Activated T-cell treated with anti-CD3 and anti-CD28 coated beads for 24 hours (primary cell): ENCODE results near the gene POPDC3.
"Not testable (repeated sequence)": the region's sequence is repeated elsewhere in the genome, so short reads cannot be mapped to it uniquely, and the experiment has no call there.

Experiments
- DNase-seq: peaks from one replicate; pipeline ENCODE4 v3.0.0-alpha.2; 2020; ENCODE audit warnings: low read depth

Gene POPDC3, protein sequence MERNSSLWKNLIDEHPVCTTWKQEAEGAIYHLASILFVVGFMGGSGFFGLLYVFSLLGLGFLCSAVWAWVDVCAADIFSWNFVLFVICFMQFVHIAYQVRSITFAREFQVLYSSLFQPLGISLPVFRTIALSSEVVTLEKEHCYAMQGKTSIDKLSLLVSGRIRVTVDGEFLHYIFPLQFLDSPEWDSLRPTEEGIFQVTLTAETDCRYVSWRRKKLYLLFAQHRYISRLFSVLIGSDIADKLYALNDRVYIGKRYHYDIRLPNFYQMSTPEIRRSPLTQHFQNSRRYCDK

DNA sequence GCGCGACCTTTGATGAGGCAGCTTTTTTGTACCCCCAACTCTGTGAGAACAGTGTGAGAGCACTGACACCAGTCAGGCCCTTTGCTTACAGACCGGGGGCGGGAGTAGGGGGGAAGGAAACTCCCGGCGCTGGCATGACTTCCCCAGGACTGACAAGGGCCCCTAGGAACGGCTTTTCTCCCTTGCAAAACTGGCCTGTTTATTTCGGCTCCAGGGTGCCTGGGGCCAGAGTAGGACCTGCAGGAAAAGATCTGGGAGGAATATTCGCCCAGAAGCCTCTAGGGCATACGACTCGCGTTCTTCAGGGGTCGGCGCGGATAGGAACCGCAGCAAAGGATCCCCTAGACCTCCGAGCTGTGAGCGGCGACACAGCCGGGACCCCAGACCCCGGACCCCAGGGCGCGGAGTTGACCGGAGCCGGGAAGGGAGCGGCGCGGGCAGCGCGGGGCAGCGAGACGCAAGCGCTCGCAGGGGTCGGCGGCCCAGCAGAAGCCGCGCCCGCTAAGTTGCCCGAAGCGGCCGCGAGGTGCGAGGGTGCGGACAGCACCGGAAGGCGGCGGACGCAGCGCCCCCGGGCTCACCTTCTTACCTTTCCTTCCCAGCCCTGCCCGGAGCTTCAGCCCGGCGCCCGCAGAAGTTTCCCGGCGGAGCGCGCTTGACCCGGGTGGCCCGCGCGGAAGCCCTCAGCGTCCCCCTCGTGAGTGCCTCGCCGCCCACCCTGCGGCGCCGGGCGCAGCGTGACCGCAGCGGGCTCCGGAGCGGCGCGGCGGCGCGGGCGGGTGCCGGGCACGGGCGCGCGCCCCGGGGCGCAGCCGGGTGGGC lies at the start of gene POPDC3:
Gene POPDC3 (minus strand): TSS at position 771 of the 822 bp plus-strand sequence. CDS start 18,105 bp downstream, outside the sequence.
- no peak for DNase-seq

DNA sequence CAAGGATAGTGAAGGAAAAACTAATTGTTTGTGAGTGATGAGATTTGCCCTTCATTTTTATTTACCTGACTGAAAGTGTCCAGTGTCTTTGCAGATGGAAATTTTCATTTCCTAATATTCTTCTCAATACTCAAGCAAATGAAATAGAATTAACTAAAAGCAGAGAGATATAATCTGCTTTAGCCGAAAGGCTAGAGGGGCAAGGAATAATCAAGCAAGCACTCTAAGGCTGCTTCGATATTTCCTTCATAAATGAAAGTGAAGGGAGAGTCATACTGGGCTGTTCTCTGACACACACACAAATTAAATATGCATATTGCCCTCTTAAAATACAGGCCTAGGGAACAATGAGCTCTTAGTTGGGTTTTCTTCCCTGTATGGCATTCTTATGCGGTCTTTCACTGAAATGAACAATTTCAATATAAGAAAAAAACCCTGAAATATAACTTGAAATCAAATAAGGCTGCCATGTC lies 47.5 kb upstream of the POPDC3 start:
- no peak for DNase-seq

DNA sequence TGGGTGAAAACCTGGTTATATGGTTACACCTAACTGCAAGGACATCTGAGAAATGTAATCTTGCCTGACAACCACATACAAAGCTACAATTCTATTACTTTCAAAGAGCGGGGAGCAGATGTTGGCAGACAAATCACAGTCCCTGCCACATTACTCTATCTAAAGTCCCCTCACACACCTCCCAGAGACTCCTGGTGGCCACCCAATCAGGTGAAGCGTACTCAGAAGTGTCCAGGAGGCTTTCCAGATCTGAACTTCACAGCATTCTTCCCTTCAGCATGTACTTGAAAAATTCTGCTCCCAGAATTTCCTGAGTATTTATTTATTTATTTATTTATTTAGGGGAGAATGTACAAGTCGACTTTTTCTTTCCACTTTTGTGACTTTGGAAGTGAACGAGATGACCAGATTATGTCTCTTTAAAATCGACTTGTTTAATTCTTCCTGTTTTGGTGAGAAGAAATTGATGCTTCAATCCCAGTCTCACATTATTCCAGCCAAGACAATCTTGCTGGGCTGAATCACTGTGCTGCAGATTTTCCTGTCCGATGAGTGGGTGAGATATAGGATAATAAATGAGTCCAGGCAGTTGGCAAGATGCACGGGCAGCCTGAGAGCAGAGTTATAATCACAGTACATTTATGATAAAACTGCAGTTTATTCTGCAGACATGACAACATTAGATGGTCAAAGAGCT lies 46.9 kb upstream of the POPDC3 start:
- DNase-seq, result no peak

DNA sequence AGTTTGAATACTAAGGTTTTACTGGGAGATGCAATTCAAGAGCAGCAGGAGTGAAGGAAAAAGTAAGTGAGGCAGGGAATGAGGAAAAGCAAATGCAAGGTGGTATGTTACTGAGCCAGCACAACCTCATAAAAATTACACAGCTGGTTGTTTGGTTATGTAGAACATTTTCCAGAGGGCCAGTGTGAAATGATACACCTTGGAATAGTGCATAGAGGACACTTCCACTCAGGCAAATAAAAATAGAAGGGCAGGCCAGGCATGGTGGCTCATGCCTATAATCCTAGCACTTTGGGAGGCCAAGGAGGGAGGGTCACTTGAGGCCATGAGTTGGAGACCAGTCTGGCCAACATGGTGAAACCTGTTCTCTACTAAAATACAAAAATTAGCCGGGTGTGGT lies 43.4 kb upstream of the POPDC3 start:
- no peak for DNase-seq

DNA sequence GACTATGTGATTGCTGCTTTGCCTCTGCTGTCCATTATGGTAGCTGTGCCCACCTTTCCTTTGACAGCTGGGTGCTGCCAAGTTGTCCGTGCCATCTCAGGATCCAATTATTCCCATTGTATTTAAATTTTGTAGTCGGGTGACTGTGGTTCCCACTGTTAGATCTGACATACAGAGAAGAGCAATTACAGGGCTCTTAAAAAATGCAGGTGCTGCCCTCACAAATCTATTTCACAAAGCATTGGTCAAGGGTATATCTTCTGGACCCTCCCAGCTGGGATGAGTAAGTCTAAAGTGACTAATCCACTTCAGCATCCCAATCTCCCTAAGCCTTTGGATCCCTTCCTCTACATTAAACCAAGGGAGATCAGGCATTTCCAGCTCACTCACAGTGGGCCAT lies 41.4 kb upstream of the POPDC3 start:
- not testable (repeated sequence) for DNase-seq

DNA sequence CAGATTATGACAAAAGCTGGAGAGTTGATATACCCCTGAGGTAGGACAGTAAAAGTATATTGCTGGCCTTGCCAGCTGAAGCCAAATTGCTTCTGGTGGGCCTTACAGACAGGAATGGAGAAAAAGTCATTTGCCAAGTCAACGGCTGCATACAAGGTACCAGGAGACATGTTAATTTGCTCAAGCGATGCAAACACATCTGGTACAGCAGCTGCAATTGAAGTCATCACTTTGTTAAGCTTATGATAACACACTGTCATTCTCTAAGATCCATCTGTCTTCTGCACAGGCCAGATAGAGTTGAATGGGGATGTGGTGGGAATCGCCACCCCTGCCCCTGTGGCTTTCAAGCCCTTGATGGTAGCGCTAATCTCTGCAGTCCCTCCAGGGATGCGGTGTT lies 40.4 kb upstream of the POPDC3 start:
- DNase-seq, result no peak

DNA sequence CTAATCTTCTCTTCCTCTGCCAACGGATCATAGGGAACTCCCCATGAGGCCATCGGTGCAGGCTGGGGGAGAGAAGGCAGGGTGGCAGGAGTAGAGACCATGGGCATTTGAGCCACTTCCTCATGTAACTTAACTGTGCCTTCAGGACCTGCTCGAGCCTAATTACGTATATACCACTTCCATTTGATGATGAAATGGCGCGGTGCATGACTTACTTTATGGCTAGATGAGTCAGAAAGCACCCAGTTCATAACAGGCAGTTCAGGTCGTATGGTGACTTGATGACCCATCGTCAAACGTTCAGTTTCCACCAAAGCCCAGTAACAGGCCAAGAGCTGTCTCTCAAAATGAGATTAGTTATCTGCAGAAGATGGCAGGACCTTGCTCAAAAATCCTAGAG lies 39.4 kb upstream of the POPDC3 start:
- not testable (repeated sequence) for DNase-seq

DNA sequence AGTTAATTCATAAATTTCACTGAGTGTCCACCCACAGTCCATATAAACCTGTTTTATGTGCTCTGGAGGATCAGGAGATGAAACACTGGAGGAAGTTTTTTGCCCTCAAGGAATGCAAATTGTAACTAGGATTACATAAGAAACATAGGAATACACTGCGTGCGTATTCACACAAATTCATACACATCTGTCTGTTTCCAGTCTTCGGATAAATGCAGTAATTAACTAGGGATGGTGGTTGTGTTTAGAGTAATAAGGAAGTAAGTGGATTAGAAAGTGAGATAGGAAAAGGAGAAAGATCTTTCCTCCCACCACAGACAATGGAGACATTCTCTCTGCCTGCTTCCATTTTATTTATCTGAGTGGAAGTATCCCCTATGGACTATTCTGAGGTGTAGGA lies 35.7 kb upstream of the POPDC3 start:
- DNase-seq, result no peak

DNA sequence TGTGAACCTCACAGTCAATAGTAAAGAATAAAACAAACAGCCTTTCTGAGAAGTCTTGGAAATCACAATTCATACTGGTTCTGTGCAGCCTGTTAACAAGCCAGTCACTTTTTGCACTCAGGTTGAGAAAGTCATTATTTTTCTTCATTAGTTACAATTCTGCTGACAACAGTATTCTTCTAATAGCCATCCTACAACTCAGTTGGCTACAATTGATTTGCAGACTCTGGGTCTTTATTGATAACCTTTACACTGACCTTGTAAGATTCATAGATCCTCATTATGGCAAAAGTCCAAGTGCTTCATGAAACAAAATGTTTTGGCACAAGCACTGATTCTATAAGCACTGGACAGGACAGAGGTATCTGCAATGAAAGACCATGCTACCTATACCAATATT lies 34.9 kb upstream of the POPDC3 start:
- DNase-seq, result no peak

DNA sequence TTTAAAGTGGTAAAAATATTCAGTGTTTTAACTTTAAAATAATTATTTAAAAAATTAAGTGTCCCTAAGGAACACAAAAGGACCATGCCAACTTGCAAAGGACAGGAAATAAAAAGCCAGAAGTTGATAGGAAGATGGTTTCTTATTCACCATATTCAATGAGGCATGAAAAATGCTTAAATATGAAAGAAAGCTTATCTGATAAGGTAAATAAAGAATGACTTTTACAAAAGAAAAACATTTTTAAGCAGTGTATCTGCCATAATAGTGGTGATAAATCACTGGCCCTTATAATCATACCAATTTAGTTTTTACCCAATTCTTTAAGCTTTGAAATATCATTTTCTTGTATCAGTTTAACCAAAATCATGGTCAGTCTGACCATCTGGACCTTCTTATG lies 33.5 kb upstream of the POPDC3 start:
- DNase-seq, result no peak

DNA sequence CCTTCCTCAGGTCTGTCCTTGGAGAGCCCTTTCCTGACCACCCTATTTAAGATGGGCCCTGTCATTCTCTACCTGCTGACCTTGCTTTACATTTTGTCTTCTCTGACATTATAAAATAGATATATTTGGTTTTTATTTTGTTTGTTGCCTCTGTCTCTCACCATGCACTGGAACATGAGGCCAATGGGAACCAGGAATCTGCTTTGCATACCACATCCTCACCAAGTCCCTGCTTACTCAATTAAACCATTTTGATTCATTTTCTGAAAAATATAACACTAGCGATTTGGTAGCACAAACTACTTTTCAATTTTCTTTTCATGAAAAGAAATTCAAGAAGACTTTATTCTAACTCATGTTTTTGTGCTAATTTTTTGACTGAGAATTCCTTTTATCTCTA lies 32.8 kb upstream of the POPDC3 start:
- DNase-seq, result no peak

DNA sequence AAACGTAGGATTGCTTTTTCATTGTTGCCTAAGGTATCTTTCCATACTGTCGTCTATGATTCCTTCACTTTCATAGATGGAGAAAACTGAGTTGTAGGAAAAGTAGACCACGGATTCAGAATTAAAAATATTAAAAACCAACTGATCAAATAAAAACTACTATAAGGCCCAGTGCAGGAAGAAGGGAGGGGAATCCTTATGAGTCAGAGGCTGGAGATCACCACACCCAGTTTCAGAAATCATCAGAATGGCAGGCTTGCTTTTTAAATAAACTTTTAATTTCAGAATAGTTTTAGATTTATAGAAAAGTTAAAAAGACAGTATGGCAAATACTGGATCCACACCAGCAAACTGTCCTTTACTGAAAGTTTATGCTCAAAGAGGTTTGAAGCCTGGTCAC lies 32.0 kb upstream of the POPDC3 start:
- no peak for DNase-seq

DNA sequence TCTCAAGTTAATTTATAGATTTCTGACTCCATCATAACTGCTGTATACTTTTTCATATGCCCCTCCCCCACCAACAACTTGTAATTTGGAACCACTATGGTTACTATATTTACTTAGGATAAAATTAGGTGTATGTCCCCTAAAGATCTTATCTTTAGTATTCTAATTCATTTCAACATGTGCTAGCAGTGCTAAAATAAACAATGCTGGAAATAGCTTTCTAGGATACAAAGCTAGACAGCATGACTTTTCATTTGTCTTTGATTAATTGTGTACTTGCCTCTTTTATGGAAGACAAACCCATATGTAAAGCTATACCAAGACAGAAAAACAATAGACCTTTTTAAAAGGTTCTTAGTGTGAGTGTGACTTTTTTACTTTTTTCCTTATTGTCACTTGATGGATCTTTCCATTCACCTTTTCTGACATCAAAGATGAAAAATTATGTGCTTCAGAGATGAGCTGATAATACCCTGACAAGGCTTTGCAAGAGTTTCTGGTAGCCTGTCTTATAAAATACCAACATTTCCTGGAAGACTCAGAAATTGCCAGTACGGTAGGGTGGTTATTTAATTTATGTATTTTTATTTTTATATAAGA lies 31.2 kb upstream of the POPDC3 start:
- DNase-seq, result no peak

DNA sequence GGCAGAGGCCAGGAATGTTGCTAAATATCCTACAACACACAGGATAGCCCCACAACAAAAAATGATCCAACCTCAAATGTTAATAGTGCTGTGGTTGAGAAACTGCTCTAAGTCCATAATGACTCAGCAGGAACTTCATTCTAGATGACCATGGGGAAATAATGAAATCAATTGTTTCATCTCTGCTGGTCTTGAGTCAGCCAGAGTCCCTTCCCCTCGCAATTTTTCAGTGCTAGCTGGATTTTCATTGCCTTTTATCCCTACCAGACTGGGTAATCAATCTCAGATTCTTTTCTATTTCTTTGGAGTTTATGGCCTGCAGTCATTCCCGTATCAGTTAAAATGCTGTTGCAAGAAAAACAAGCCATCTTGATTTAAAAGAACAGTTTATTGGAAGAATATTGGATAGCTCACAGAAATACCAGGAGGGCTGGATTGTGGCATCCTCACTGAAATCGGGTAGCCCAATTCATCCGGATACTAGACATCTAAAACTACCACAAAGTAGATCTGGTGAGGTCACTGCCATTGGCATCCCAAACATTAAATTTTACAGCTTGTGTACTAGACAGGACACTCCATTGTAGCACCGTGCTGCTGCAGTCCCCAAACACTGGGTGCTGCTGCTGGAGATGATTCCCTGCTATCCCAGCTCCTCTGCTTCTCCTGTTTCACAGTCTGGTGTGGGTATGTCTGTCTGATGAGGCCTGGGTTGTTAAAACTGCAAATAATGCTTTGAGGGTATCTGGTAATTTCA lies 30.3 kb upstream of the POPDC3 start:
- DNase-seq, result no peak

DNA sequence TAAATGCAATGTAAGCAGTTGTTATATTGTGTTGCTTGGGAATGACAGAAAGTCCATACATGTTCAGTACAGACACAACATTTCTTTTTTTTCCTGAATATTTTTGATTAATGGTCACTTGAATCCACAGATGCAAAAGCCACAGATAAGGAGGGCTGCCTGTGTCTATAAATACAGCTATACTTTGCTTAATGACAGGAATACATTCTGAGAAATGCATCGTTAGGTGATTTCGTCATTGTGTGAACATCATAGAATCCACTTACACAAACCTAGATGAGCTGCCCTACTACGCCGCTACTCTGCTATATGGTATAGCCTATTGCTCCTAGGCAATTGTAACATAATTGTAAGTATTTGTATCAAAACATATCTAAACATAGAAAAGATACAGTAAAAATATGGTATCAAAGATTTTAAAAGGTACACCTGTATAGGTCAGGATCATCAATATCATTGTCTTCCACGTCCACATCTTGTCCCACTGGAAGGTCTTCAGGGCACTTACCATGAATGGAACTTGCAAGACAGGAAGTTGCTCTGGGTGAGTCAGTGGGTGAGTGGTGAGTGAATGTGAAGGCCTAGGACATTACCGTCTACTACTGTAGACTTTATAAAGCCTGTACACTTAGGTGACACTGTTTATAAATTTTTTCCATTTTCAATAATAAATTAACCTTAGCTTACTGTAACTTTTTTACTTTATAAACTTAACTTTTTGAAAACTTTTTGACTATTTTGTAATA lies 27.9 kb upstream of the POPDC3 start:
- DNase-seq, result no peak

DNA sequence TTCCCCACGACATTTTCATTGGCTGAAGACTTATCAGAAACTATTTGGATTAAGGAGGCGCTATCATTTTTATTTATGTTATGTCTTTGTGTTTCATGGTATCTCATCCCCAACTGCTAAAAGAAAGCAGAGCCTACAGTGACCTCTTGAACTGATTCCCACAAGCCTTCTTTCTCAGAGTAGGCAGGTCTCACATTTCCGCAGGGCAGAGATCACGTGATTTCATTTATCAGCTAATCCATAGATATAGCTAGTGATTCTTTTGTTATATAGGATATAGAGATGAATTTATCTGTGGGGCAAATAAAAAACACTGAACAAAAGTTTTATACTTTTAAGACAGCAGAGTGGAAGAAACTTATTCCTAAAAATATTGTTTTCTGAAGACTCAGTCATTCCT lies 25.0 kb upstream of the POPDC3 start:
- DNase-seq, result no peak

DNA sequence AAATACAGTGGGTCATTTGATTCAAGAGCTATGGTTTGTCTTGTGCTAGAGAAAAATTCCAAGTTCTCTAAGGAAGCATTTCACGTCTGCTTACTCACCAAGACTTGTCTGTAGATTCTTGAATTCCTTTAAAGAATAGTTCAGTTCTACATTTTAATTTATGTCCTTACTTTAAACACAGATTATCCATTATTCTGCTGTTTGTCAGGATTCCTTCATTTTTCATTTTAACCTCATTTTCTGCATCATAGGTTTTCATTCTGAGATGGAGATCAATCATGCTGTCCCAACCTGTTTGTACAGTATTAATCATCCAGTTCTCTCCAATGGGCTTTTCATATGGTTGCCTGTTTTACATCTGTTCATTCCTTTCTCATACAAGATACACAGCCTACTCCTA lies 24.5 kb upstream of the POPDC3 start:
- no peak for DNase-seq

DNA sequence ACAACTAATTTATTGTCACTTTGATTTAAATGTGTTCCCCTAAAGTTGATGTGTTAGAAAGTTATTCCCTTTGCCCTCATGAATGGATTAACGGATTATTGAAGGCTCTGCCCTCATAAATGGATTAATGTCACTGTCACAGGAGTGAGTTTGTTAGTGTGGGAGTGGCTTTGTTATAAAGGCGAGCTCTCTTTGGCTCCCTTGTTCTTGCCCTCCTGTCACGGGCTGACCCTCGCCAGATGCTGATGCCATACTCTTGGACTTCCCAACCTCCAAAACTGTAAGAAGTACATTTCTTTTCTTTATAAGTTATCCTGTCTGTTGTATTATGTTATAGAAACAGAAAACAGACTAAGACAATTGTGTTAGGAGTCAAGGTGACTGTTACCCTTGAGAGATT lies 22.7 kb upstream of the POPDC3 start:
- DNase-seq, result no peak

DNA sequence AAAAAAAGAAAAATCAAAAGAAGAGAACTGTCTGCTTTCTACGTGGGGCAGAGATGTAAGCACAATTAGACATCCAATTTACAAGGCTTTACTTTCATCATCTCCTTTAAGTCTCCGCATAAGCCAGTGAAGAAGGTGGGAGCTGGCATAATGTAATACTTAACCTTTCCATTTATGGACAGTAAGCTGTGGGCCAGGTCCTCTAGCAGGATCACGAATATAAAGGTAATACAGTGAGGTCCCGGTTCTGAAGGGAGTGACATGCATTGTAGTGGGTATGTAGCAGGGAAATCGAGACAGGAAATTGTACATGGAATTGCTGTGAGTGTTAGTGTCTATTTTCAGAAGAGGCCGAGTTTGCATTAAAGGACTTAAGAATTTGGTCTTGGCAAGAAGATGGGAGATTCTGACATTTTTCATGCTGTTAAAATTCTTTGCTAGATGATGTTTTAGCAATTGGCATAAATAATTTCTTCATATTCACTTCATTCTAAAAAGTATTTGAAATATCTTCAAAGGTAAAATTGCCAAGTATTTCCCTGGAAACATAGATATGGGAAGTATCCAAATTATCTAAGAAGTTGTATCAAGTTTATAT lies 20.4 kb upstream of the POPDC3 start:
- DNase-seq, result no peak

DNA sequence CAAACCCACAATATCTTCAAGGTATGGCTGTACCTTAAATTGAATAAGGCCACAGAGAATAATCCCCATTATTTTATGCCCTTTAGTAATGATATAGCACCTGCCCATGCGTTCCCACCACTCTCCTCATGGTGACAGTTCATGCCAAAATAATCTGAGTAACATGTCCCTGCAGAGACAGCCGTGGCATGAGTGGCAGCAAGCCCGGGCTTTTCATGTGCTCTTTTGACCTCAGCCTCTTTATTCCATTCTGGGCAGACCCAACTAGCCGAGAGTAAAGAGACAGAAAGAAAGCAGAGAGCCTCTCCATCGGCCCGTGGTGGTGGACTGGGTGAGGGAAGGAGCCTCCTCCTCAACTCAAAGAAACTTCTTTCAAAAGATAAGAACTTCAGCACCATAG lies 19.9 kb upstream of the POPDC3 start:
- no peak for DNase-seq

DNA sequence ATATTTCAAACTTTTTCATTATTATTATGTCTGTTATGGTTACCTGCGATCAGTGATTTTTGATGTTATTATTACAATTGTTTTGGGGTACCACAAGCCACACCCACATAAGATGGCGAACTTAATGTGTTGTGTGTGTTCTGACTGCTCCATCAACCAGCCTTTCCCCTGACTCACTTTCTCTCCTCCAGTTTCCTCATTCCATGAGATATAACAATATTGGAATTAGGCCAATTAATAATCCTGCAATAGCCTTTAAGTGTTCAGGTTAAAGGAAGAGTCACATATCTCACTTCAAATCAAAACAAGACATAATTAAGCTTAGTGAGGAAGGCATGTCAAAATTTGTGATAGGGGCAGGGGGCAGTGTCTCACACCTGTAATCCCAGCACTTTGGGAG lies 16.3 kb upstream of the POPDC3 start:
- DNase-seq, result no peak
